Vagina (tissue), 2 donors: Measurements from ENCODE around the gene PROSER2. TPM values are rescaled to one million over a fixed set of nuclear protein-coding genes. Genes with fewer than 3 reads are reported as not detected.

Experiments
- DNase-seq, 2 donors: peaks; one replicate each; pipeline ENCODE4 v3.0.0-alpha.2; 2017; ENCODE audit errors: extremely low spot score in 2 of 2
- H3K27ac ChIP-seq: fragments of 200-600 bp; sonication (generic); one replicate; pipeline ENCODE4 v1.5.1; 2019
- H3K27me3 ChIP-seq: fragments of 200-600 bp; sonication (generic); one replicate; pipeline ENCODE4 v1.5.1; 2019
- H3K36me3 ChIP-seq, 2 donors: fragments of 200-600 bp; sonication (generic); one replicate each; pipeline ENCODE4 v1.5.1; 2017 to 2019
- H3K4me1 ChIP-seq: fragments of 200-600 bp; sonication (generic); one replicate; pipeline ENCODE4 v1.5.1; 2019
- H3K4me3 ChIP-seq, 2 donors: fragments of 200-600 bp; sonication (generic); 1 replicate in 1 of 2; 2 replicates in 1 of 2; pipeline ENCODE4 v1.5.1; 2016 to 2019
- H3K9me3 ChIP-seq: fragments of 200-600 bp; sonication (generic); one replicate; pipeline ENCODE4 v1.5.1; 2019
- POLR2A ChIP-seq, 2 donors: fragments of 450-650 bp; IDR thresholded peaks; one replicate each; pipeline ENCODE4 v1.6.1; 2017; ENCODE audit warnings: antibody characterized with exemption in 2 of 2, mild to moderate bottlenecking in 2 of 2, moderate library complexity in 2 of 2
- POLR2AphosphoS5 ChIP-seq, 2 donors: sonication (generic); formaldehyde crosslinking; IDR thresholded peaks; one replicate each; pipeline ENCODE4 v1.9.0; 2017; ENCODE audit warnings: antibody characterized with exemption in 2 of 2, mild to moderate bottlenecking in 2 of 2, low read depth in 1 of 2; ENCODE audit not compliant: insufficient read depth in 1 of 2
- intact Hi-C: fragments of 100-400 bp; cut with DNase I; formaldehyde crosslinking; loops from one replicate; pipeline ENCODE4 v1.15.1; 2023
- total RNA-seq: library from RNA; depleted of rRNA; stranded (reverse); fragments of >200 nt; gene quantifications from one replicate; pipeline ENCODE4 v1.2.3, GENCODE V29; 2016
- TF ChIP-seq, protein P1 (sequence below), 3 experiments: fragments of 450-650 bp in 2 of 3; fragments of 200-600 bp in 1 of 3; sonication (generic) in 1 of 3; IDR thresholded peaks; one replicate each; pipeline ENCODE4 v1.5.1; 2017 to 2019; ENCODE audit warnings: antibody characterized with exemption in 3 of 3, mild to moderate bottlenecking in 2 of 3, moderate library complexity in 2 of 3

Gene PROSER2
- total RNA-seq, 1 donor from 2014 or later: 8.1 TPM

DNA sequence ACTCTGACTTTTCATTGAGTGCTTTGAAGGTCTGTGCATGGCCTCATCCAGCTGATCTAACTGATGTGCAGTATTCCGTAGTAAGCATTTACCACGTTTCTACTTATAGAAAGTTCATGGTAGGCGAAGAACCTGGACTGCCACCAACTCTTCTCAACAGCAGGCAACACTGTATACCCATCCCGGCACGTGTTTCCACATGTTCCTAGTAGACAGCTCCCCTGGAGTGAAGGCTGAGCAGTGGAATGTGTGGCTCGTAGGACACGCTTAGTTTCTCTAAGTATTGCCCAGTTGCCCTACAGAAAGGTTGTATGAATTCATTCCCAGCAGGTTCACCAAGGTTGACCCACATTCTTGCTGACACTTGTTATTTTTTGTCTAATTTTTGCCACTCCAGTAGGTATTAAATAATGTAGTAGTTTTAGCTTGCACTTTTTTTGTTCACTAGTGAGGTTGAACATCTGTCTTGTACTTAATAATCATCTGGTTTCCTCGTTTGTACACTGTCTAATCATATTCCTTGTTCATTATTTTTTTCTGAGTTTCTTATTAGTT lies 15.2 kb downstream of the PROSER2 start:
- TF ChIP-seq, protein P1, sequence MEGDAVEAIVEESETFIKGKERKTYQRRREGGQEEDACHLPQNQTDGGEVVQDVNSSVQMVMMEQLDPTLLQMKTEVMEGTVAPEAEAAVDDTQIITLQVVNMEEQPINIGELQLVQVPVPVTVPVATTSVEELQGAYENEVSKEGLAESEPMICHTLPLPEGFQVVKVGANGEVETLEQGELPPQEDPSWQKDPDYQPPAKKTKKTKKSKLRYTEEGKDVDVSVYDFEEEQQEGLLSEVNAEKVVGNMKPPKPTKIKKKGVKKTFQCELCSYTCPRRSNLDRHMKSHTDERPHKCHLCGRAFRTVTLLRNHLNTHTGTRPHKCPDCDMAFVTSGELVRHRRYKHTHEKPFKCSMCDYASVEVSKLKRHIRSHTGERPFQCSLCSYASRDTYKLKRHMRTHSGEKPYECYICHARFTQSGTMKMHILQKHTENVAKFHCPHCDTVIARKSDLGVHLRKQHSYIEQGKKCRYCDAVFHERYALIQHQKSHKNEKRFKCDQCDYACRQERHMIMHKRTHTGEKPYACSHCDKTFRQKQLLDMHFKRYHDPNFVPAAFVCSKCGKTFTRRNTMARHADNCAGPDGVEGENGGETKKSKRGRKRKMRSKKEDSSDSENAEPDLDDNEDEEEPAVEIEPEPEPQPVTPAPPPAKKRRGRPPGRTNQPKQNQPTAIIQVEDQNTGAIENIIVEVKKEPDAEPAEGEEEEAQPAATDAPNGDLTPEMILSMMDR (IDR thresholded peaks at IDR 0.05): no peak
- TF ChIP-seq POLR2A (IDR thresholded peaks at IDR 0.05) (no peak), POLR2AphosphoS5 (IDR thresholded peaks at IDR 0.05; ENCODE audit: insufficient read depth in 1 of 2, low read depth in 1 of 2) (no peak)
- no peak for DNase-seq
- no peaks in the 10 kb centered on the region for H3K9me3 ChIP-seq

DNA sequence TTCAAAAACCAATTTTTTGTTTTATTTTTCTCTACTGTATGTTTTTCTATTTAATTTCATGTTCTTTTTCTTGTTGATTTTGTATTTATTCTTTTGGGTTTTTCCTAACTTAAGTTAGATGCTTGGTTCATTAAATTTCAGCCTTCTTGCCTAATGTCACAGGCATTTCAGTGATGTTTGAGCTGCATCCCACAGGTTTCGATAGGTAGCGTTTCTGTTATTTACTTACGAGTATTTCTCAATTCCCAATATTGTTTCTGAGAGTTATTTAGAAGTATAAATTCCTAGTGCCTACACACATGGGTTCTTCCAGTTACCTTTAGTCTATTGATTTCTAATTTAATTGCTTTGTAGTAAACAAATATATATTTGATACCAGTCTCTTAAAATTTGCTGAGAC lies 18.2 kb downstream of the PROSER2 start:
- no peaks in the 10 kb centered on the region for H3K9me3 ChIP-seq
- TF ChIP-seq POLR2AphosphoS5 (IDR thresholded peaks at IDR 0.05; ENCODE audit: insufficient read depth in 1 of 2, low read depth in 1 of 2) (no peak), POLR2A (IDR thresholded peaks at IDR 0.05) (no peak)
- TF ChIP-seq, protein P1 (IDR thresholded peaks at IDR 0.05): no peak
- no peaks in the 10 kb centered on the region for H3K27me3 ChIP-seq
- no peak for DNase-seq
- no peak overlapping the region for H3K27ac ChIP-seq
- intact Hi-C loops: no loop called here
- H3K4me3 ChIP-seq: no peak overlapping the region
- no peaks in the 10 kb centered on the region for H3K36me3 ChIP-seq
- H3K4me1 ChIP-seq: no peaks in the 10 kb centered on the region

More for the DNA sequence above, 15.2 kb downstream of the PROSER2 start:
- Histone ChIP-seq H3K27me3 (no peaks in the 10 kb centered on the region), H3K27ac (no peak overlapping the region), H3K4me3 (no peak overlapping the region), H3K36me3 (no peaks in the 10 kb centered on the region), H3K4me1 (no peaks in the 10 kb centered on the region)
- intact Hi-C loops: no loop called here

DNA sequence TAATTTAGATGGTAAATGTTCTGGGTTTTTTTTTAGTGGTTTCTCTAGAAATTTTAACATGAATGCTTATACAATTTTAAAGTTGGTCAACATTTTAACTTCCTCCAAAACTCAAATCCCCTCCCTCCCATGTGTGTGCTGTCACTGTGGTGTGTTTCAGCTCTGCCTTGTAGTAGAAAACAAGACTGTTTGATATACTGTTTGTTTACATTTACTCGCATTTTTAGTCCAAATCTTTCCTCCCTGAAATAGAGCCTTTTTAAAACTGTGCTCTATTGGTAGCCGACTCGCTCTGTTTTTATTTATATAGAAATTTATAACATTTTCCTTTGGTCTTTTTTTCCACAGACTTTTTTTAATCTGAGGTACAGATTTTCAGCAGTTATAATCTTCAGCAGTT lies 19.3 kb downstream of the PROSER2 start:
- DNase-seq: no peak
- TF ChIP-seq POLR2AphosphoS5 (IDR thresholded peaks at IDR 0.05; ENCODE audit: insufficient read depth in 1 of 2, low read depth in 1 of 2): no peak
- TF ChIP-seq, protein P1 (IDR thresholded peaks at IDR 0.05): no peak
- TF ChIP-seq POLR2A (IDR thresholded peaks at IDR 0.05): no peak
- intact Hi-C loops: no loop called here
- no peaks in the 10 kb centered on the region for H3K9me3 ChIP-seq
- H3K36me3 ChIP-seq: no peaks in the 10 kb centered on the region
- H3K4me1 ChIP-seq: no peaks in the 10 kb centered on the region
- H3K27ac ChIP-seq: no peak overlapping the region
- H3K4me3 ChIP-seq: no peak overlapping the region
- H3K27me3 ChIP-seq: no peaks in the 10 kb centered on the region

DNA sequence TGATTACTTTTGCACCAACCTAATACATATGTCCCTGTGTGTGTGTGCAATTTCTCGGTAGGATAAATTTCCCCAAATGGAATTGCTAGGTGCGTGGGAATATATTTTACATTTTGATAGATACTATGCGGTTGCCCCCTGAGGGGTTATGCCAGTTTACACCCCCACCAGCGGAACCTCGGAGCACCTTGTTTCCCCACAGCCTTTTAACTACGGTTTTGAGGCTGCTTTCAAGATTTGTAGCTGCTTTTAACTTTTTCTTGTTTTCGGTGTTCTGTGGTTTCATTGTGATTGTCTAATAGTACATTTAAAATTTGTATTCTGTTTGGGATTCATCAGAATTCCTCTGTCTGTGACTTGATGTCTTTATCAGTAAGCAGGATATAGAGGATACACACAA lies 22.0 kb downstream of the PROSER2 start:
- no peak for DNase-seq
- Histone ChIP-seq H3K27me3 (no peaks in the 10 kb centered on the region), H3K4me1 (no peaks in the 10 kb centered on the region), H3K9me3 (no peaks in the 10 kb centered on the region), H3K27ac (no peak overlapping the region), H3K36me3 (peaks cover 0 to 4% of the 10 kb centered on the region in 2 donors), H3K4me3 (no peak overlapping the region)
- intact Hi-C loops: no loop called here
- TF ChIP-seq, protein P1 (IDR thresholded peaks at IDR 0.05): no peak
- no peak for TF ChIP-seq POLR2AphosphoS5 (IDR thresholded peaks at IDR 0.05; ENCODE audit: insufficient read depth in 1 of 2, low read depth in 1 of 2)

DNA sequence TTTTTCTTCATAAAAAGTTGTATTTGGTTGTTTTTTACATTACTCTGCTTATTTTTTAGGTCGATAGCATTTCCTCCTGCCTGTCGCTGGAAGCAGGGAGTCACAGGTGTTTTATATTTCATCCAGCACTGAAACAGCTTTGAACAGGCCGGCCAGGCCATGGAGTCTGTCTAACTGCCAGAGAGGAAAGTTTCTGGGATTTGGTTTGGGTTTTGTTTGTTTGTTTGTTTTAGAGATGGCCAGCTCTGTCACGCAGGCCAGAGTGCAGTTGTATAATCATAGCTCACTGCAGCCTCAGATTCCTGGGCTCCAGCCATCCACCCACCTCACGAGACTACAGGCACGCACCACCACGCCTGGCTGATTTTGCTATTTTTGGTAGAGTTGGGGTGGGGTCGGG lies 23.4 kb downstream of the PROSER2 start:
- no peak overlapping the region for H3K4me3 ChIP-seq
- intact Hi-C loops: no loop called here
- no peak overlapping the region for H3K27ac ChIP-seq
- no peaks in the 10 kb centered on the region for H3K4me1 ChIP-seq
- TF ChIP-seq, protein P1 (IDR thresholded peaks at IDR 0.05): no peak
- TF ChIP-seq POLR2A (IDR thresholded peaks at IDR 0.05) (no peak), POLR2AphosphoS5 (IDR thresholded peaks at IDR 0.05; ENCODE audit: insufficient read depth in 1 of 2, low read depth in 1 of 2) (no peak)
- DNase-seq: no peak
- H3K36me3 ChIP-seq: peaks cover 0 to 5% of the 10 kb centered on the region in 2 donors
- no peaks in the 10 kb centered on the region for H3K9me3 ChIP-seq
- no peaks in the 10 kb centered on the region for H3K27me3 ChIP-seq
